ENCODE data around the gene EPHA7.

EPHA7 gene

GRCh38 chr6:93235775-93236174, 183.6 kb downstream of the EPHA7 start:
- DNase-seq = no peak

GRCh38 chr6:93226822-93227221, 192.5 kb downstream of the EPHA7 start:
- DNase-seq = no peak

GRCh38 chr6:93222071-93222851, 197.1 kb downstream of the EPHA7 start:
- DNase-seq = no peak

GRCh38 chr6:93219447-93219846, 199.9 kb downstream of the EPHA7 start:
- DNase-seq = no peak

GRCh38 chr6:93218096-93218495, 201.3 kb downstream of the EPHA7 start:
- no peak for DNase-seq

GRCh38 chr6:93213028-93213427, 206.3 kb downstream of the EPHA7 start:
- DNase-seq = no peak

GRCh38 chr6:93210908-93211307, 208.5 kb downstream of the EPHA7 start:
- DNase-seq = no peak

GRCh38 chr6:93209358-93209757, 210.0 kb downstream of the EPHA7 start:
- DNase-seq = no peak

- DNase-seq = no peak
Observed at GRCh38 chr6:93196406-93196970, 222.9 kb downstream of the EPHA7 start.

GRCh38 chr6:93194480-93194879, 224.9 kb downstream of the EPHA7 start:
- DNase-seq = no peak

- no peak for DNase-seq
Observed at GRCh38 chr6:93193868-93194267, 225.5 kb downstream of the EPHA7 start.
